ENCODE results near the gene KCNQ1.

KCNQ1 gene

GRCh38 chr11:2752923-2753322 is 308.1 kb downstream of the KCNQ1 start:
- Histone ChIP-seq H3K27me3 (replicated peaks; ENCODE audit: control insufficient read depth, insufficient read depth, low read length) (no peaks in the 10 kb centered on the region), H3K36me3 (ENCODE audit: control insufficient read depth, insufficient read depth, low read length) (no peaks in the 10 kb centered on the region), H3K4me3 (replicated peaks; ENCODE audit: low read depth, low read length) (no peak overlapping the region)
- no peak for TF ChIP-seq CTCF (IDR thresholded peaks at IDR 0.05; ENCODE audit: insufficient read depth, low read length, poor library complexity, severe bottlenecking)
- DNase-seq (ENCODE audit: extremely low read depth, insufficient read length): peak; percentile 36

- Histone ChIP-seq H3K4me3 (replicated peaks; ENCODE audit: low read depth, low read length) (no peak overlapping the region), H3K36me3 (ENCODE audit: control insufficient read depth, insufficient read depth, low read length) (no peaks in the 10 kb centered on the region), H3K27me3 (replicated peaks; ENCODE audit: control insufficient read depth, insufficient read depth, low read length) (no peaks in the 10 kb centered on the region)
- DNase-seq (ENCODE audit: extremely low read depth, insufficient read length): no peak
- TF ChIP-seq CTCF (IDR thresholded peaks at IDR 0.05; ENCODE audit: insufficient read depth, low read length, poor library complexity, severe bottlenecking): no peak
Observed at GRCh38 chr11:2754008-2754407, 309.2 kb downstream of the KCNQ1 start.

GRCh38 chr11:2755071-2755470 is 310.3 kb downstream of the KCNQ1 start:
- no peak for TF ChIP-seq CTCF (IDR thresholded peaks at IDR 0.05; ENCODE audit: insufficient read depth, low read length, poor library complexity, severe bottlenecking)
- H3K27me3 ChIP-seq (replicated peaks; ENCODE audit: control insufficient read depth, insufficient read depth, low read length): no peaks in the 10 kb centered on the region
- H3K4me3 ChIP-seq (replicated peaks; ENCODE audit: low read depth, low read length): no peak overlapping the region
- no peak for DNase-seq (ENCODE audit: extremely low read depth, insufficient read length)
- no peaks in the 10 kb centered on the region for H3K36me3 ChIP-seq (ENCODE audit: control insufficient read depth, insufficient read depth, low read length)

GRCh38 chr11:2758751-2759150 is 313.9 kb downstream of the KCNQ1 start:
- Histone ChIP-seq H3K27me3 (replicated peaks; ENCODE audit: control insufficient read depth, insufficient read depth, low read length) (no peaks in the 10 kb centered on the region), H3K36me3 (ENCODE audit: control insufficient read depth, insufficient read depth, low read length) (no peaks in the 10 kb centered on the region), H3K4me3 (replicated peaks; ENCODE audit: low read depth, low read length) (no peak overlapping the region)
- DNase-seq (ENCODE audit: extremely low read depth, insufficient read length): no peak
- no peak for TF ChIP-seq CTCF (IDR thresholded peaks at IDR 0.05; ENCODE audit: insufficient read depth, low read length, poor library complexity, severe bottlenecking)

- no peak for TF ChIP-seq CTCF (IDR thresholded peaks at IDR 0.05; ENCODE audit: insufficient read depth, low read length, poor library complexity, severe bottlenecking)
- Histone ChIP-seq H3K4me3 (replicated peaks; ENCODE audit: low read depth, low read length) (no peak overlapping the region), H3K36me3 (ENCODE audit: control insufficient read depth, insufficient read depth, low read length) (no peaks in the 10 kb centered on the region), H3K27me3 (replicated peaks; ENCODE audit: control insufficient read depth, insufficient read depth, low read length) (no peaks in the 10 kb centered on the region)
- no peak for DNase-seq (ENCODE audit: extremely low read depth, insufficient read length)
Observed at GRCh38 chr11:2759228-2760195, 314.7 kb downstream of the KCNQ1 start.

Data from GM06990 (cell line).